Measurements from ENCODE around the gene MAGEF1. TPM values are rescaled to one million over a fixed set of nuclear protein-coding genes. Genes with fewer than 3 reads are reported as not detected.

MAGEF1 gene
- total and polyA plus RNA-seq, 2 of the 8 experiments (the other 6 are each of a cell fraction or from before 2014, with no cell fraction given), result 26.5 to 56.7 TPM

DNA sequence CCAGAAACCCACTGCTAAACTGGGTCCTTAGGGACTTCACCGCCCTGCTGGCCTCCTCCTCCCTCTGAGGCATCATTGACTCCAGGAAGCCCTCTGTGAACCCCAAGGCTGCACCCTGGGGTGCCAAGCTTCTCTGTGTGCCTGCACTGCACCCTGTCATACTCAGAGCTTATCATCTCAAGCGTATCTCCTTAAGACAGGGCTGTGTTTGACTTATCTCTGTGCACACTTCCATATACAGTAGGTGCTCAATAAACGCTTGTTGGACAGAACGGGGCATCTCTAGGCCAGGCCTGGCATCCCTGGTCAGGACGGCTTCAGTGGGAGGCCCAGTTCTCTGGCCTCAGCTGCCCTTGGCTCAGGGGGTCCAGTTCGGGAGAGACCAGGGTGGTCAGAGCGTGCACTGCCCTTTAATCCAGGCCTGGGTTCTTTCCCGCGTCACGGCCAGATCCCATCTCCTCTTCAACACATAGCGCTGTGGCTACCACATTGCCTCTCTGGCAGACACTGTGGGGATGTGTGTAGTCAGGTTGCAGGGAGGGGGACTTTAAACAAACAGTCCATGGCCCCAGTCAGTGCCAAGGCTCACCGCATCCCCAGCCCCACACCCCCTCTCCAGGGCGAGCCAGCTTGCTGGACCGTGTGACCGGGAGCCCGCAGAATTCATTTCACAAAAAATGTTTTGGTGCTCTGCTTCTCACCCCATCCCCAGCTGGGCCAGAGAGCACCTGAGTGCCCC lies 33.4 kb downstream of the MAGEF1 start (continued):
- TF ChIP-seq TAF7 (optimal IDR thresholded peaks at IDR 0.05; ENCODE audit: borderline replicate concordance, low read depth, low read length) (no peak), CTBP2 (IDR thresholded peaks at IDR 0.05; ENCODE audit: borderline replicate concordance, insufficient read depth, insufficient read length, low read length) (no peak)
